ENCODE data around the gene PAQR3.

The PAQR3 gene

GRCh38 chr4:78907638-78908037 is 31.6 kb downstream of the PAQR3 start (continued):
- TF ChIP-seq TRIM28 (IDR thresholded peaks at IDR 0.05; ENCODE audit: borderline replicate concordance, low read length) (no peak), REPIN1 (tag by site-specific recombination; IDR thresholded peaks at IDR 0.05; ENCODE audit: low read depth) (no peak)

- POLR2A ChIA-PET: no interaction called here
- Histone ChIP-seq H3K9me3 (ENCODE audit: control insufficient read depth, insufficient read depth, low read depth, low read length) (no peaks in the 10 kb centered on the region), H3K27ac (ENCODE audit: extremely low read depth, low read depth, low read length) (no peak overlapping the region), H3K36me3 (ENCODE audit: control insufficient read depth in 2 of 2, insufficient read depth in 1 of 2, low read length in 2 of 2) (peaks cover 0 to 2% of the 10 kb centered on the region in 2 experiments; a peak in 1 of 3 replicates), H3K4me3 (ENCODE audit: low read depth, low read length) (no peak overlapping the region), H3K4me1 (ENCODE audit: control insufficient read depth, insufficient read depth, low read length) (no peaks in the 10 kb centered on the region)
- CTCF ChIA-PET: no interaction called here
- TF ChIP-seq ZNF221 (tag by site-specific recombination; IDR thresholded peaks at IDR 0.05; ENCODE audit: borderline replicate concordance) (no peak), ZNF837 (tag by site-specific recombination; IDR thresholded peaks at IDR 0.05) (no peak), ZNF558 (tag by site-specific recombination; IDR thresholded peaks at IDR 0.05) (no peak), ZNF747 (tag by site-specific recombination; IDR thresholded peaks at IDR 0.05) (no peak), ZNF214 (tag by site-specific recombination; IDR thresholded peaks at IDR 0.05; ENCODE audit: borderline replicate concordance) (no peak), REPIN1 (tag by site-specific recombination; IDR thresholded peaks at IDR 0.05; ENCODE audit: low read depth) (no peak), ZNF148 (tag by site-specific recombination; IDR thresholded peaks at IDR 0.05; ENCODE audit: borderline replicate concordance) (no peak), ZNF202 (tag by site-specific recombination; IDR thresholded peaks at IDR 0.05; ENCODE audit: borderline replicate concordance) (no peak), ZNF521 (tag by site-specific recombination; IDR thresholded peaks at IDR 0.05) (no peak), ZNF211 (tag by site-specific recombination; IDR thresholded peaks at IDR 0.05; ENCODE audit: low read depth) (no peak), KLF8 (tag by site-specific recombination; IDR thresholded peaks at IDR 0.05) (no peak)
Observed at GRCh38 chr4:78904143-78904542, 35.1 kb downstream of the PAQR3 start.

- no peaks in the 10 kb centered on the region for H3K36me3 ChIP-seq (ENCODE audit: control insufficient read depth in 2 of 2, insufficient read depth in 1 of 2, low read length in 2 of 2)
Observed at GRCh38 chr4:78902298-78902697, 36.9 kb downstream of the PAQR3 start.

GRCh38 chr4:78901882-78902281 is 37.4 kb downstream of the PAQR3 start:
- ChIA-PET CTCF (no interaction called here), POLR2A (no interaction called here)
- Histone ChIP-seq H3K4me1 (ENCODE audit: control insufficient read depth, insufficient read depth, low read length) (no peaks in the 10 kb centered on the region), H3K4me3 (ENCODE audit: low read depth, low read length) (no peak overlapping the region), H3K9me3 (ENCODE audit: control insufficient read depth, insufficient read depth, low read depth, low read length) (no peaks in the 10 kb centered on the region), H3K27ac (ENCODE audit: extremely low read depth, low read depth, low read length) (no peak overlapping the region), H3K36me3 (ENCODE audit: control insufficient read depth in 2 of 2, insufficient read depth in 1 of 2, low read length in 2 of 2) (no peaks in the 10 kb centered on the region)
- no peak for TF ChIP-seq OSR2 (tag by site-specific recombination; IDR thresholded peaks at IDR 0.05)
- TF ChIP-seq ZNF26 (tag by site-specific recombination; IDR thresholded peaks at IDR 0.05): no peak
- TF ChIP-seq ZNF701 (tag by site-specific recombination; IDR thresholded peaks at IDR 0.05): no peak
- TF ChIP-seq KLF10 (tag by site-specific recombination; IDR thresholded peaks at IDR 0.05): no peak
- no peak for TF ChIP-seq YY2 (tag by site-specific recombination; IDR thresholded peaks at IDR 0.05)
- no peak for TF ChIP-seq ZNF292 (tag by site-specific recombination; IDR thresholded peaks at IDR 0.05; ENCODE audit: borderline replicate concordance, low read depth)
- TF ChIP-seq ZNF629 (tag by site-specific recombination; IDR thresholded peaks at IDR 0.05): no peak
- TF ChIP-seq ZNF23 (tag by site-specific recombination; IDR thresholded peaks at IDR 0.05; ENCODE audit: borderline replicate concordance): no peak
- TF ChIP-seq ZNF518A (tag by site-specific recombination; conservative IDR thresholded peaks at IDR 0.05; ENCODE audit: low read depth): no peak

More at GRCh38 chr4:78902298-78902697, 36.9 kb downstream of the PAQR3 start:
- CTCF ChIA-PET: no interaction called here
- TF ChIP-seq YY1 (tag by site-specific recombination; IDR thresholded peaks at IDR 0.05): no peak
- no peak for TF ChIP-seq GFI1B (tag by site-specific recombination; IDR thresholded peaks at IDR 0.05)
- no peak for TF ChIP-seq BCL11A (tag by site-specific recombination; IDR thresholded peaks at IDR 0.05; ENCODE audit: low read depth)
- POLR2A ChIA-PET: no interaction called here
- no peaks in the 10 kb centered on the region for H3K4me1 ChIP-seq (ENCODE audit: control insufficient read depth, insufficient read depth, low read length)
- H3K9me3 ChIP-seq (ENCODE audit: control insufficient read depth, insufficient read depth, low read depth, low read length): no peaks in the 10 kb centered on the region
- H3K4me3 ChIP-seq (ENCODE audit: low read depth, low read length): no peak overlapping the region
- no peak overlapping the region for H3K27ac ChIP-seq (ENCODE audit: extremely low read depth, low read depth, low read length)

Measured in HEK293 (cell line).